ENCODE measurements around the gene USP51. TPM values are rescaled to one million over a fixed set of nuclear protein-coding genes. Genes with fewer than 3 reads are reported as not detected.
A peak's percentile ranks its signal among the peaks of the same experiment; 100 is the strongest.
"Not testable (repeated sequence)": the region's sequence is repeated elsewhere in the genome, so short reads cannot be mapped to it uniquely, and the experiment has no call there.

USP51 gene
- total RNA-seq, result 1 to 10 TPM; 1.7 to 2.2 TPM

DNA sequence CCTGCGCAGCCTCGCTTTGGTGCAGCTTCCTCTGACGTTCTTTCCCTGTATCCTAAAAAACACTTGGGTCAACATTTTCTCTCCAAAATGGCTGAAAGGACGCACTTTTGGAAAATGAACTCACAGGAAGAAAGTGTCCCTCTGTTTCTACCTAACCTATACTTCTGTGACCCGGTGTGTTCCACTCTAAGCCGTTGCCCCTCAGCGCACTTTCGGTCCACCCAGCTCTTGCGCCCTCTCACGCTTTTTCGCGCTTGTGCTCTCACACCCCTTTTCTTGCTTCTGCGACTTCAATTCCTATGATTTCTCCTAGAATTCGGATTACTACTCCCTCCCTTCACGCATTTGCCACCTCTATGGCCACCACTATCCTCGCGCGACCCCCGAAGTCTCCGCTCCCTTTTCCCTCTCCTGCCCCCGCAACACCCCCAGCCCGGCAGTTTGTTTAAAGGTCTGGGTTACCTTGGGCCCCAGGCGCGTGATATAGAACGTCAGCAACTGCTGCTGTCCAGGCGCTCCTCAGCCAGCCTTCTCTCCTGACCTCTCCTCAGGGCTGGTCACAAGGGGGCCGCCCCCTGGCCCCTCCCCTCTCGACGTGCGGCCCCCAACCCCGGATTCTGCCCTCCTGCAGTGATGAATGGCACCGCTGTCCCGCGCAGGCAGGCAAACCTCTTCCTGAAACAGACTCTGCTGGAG lies at the start of gene USP51:
Gene USP51, minus strand, starts transcription at position 535 of the 696 bp plus-strand sequence. CDS start 909 bp downstream, outside the sequence.
- peaks cover 0 to 5% of the 10 kb centered on the region in 2 donors for H3K4me1 ChIP-seq
- H3K27ac ChIP-seq, result peak within 1 kb of the TSS; percentile 92 to 93
- DNase-seq (ENCODE audit: low spot score), result peak; percentile 58
- H3K9me3 ChIP-seq, result no peaks in the 10 kb centered on the region
- peak within 1 kb of the TSS; percentile 55 to 63 for H3K4me3 ChIP-seq
- H3K36me3 ChIP-seq, result no peaks in the 10 kb centered on the region
- no peaks in the 10 kb centered on the region for H3K27me3 ChIP-seq
- TF ChIP-seq, protein P1, sequence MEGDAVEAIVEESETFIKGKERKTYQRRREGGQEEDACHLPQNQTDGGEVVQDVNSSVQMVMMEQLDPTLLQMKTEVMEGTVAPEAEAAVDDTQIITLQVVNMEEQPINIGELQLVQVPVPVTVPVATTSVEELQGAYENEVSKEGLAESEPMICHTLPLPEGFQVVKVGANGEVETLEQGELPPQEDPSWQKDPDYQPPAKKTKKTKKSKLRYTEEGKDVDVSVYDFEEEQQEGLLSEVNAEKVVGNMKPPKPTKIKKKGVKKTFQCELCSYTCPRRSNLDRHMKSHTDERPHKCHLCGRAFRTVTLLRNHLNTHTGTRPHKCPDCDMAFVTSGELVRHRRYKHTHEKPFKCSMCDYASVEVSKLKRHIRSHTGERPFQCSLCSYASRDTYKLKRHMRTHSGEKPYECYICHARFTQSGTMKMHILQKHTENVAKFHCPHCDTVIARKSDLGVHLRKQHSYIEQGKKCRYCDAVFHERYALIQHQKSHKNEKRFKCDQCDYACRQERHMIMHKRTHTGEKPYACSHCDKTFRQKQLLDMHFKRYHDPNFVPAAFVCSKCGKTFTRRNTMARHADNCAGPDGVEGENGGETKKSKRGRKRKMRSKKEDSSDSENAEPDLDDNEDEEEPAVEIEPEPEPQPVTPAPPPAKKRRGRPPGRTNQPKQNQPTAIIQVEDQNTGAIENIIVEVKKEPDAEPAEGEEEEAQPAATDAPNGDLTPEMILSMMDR (IDR thresholded peaks at IDR 0.05), result peak in 1 of 2 donors; percentile 27

DNA sequence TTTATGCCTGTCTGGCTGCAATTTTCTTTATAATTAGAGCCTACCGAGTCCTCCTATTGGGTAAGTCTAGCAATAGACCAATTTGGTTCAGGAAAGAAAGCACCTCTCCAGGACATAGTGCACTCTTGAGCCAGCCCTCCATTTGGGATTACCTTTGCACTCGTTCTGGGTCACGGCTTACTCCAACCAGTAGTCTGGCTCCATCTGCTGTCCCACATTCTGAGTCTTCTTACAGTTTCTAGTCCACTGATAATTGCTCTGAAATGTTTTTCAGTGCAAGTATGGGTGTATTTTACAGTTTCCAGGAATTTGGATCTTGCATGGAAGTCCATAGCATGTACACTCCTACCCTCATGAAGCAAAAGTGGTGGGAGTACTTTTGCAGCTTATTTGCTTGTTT lies 34.8 kb upstream of the USP51 start:
- Histone ChIP-seq H3K27me3 (no peaks in the 10 kb centered on the region), H3K4me1 (no peaks in the 10 kb centered on the region), H3K27ac (no peak overlapping the region), H3K4me3 (no peak overlapping the region), H3K36me3 (no peaks in the 10 kb centered on the region), H3K9me3 (no peaks in the 10 kb centered on the region)
- TF ChIP-seq, protein P1 (IDR thresholded peaks at IDR 0.05), result peak in 1 of 2 donors; percentile 27
- no peak for DNase-seq (ENCODE audit: low spot score)

DNA sequence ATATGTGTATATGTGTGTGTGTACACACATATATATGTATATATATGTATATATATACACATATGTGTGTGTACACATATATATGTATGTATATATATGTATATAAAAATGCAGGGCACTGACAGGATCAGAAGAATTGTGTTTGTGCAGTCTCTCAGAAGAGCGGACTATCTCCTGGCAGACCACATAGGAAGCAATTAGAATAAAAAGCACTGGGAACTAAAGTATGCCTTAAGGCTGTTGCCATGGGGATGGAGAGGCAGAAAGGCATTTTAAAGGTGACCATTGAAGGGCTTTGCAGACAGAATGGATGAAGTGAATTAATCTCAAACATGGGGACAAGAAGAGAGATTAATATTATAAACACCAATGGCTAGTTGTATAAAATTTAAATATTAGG lies 33.7 kb upstream of the USP51 start:
- Histone ChIP-seq H3K27ac (no peak overlapping the region), H3K4me3 (no peak overlapping the region), H3K36me3 (no peaks in the 10 kb centered on the region), H3K9me3 (no peaks in the 10 kb centered on the region), H3K27me3 (no peaks in the 10 kb centered on the region), H3K4me1 (no peaks in the 10 kb centered on the region)
- TF ChIP-seq, protein P1 (IDR thresholded peaks at IDR 0.05), result no peak
- DNase-seq (ENCODE audit: low spot score), result no peak

DNA sequence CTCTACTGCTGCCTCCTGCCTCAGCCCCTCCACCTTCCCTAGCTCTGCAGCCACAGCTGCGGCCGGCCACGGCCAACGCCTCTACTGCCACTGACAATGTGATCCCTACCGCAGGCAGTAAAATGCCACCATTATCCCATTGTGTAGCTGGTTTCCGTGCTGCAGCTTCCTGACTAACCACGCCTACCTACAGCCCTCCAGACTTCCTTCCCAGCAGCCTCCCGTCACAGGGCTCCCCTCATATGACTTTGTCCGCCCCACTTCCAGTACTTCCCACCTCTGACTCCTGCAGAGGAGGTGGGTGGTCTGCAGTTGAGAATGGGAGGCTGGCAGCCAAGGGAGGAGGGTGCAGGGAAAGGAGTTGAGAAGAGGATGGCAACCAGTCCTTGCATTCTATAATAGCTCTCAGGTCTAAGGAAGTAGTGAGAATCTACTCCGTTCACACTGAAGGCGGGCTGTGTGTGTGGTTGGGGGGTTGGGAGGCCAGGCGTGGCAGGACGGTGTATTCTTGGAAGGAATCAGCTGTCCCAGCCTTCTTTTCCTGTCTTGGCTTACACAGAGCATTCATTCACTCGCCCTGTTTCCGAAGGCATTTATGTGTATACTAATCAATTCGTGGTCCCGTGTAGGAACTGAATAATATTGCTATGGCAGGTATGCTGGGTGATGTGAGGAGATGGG lies 33.1 kb upstream of the USP51 start:
- DNase-seq (ENCODE audit: low spot score), result no peak
- Histone ChIP-seq H3K9me3 (no peaks in the 10 kb centered on the region), H3K36me3 (no peaks in the 10 kb centered on the region), H3K27ac (no peak overlapping the region), H3K4me1 (no peaks in the 10 kb centered on the region), H3K4me3 (no peak overlapping the region), H3K27me3 (no peaks in the 10 kb centered on the region)
- TF ChIP-seq, protein P1 (IDR thresholded peaks at IDR 0.05), result no peak

DNA sequence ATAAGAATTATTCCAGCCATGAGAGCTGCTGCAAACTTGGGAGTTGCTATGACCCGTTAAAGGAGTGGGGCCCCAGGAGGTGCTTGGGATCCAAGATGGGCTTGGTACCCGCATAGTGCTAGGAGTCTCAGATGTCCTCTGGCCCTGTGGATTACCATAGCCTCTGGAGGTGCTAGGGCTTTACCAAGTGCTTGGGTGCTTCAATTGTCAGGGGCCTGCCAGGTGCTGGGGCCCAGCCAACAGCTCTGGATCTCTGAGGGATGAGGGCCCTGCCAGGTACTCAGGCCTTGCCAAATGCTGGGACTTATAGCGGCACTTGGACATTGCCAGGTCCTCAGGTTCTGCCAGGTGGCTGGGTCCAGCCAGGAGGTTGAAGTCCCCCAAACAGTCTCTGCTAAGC lies 32.0 kb upstream of the USP51 start:
- no peak for DNase-seq (ENCODE audit: low spot score)
- TF ChIP-seq, protein P1 (IDR thresholded peaks at IDR 0.05), result no peak
- no peaks in the 10 kb centered on the region for H3K4me1 ChIP-seq
- H3K9me3 ChIP-seq, result no peaks in the 10 kb centered on the region
- no peak overlapping the region for H3K4me3 ChIP-seq
- H3K36me3 ChIP-seq, result no peaks in the 10 kb centered on the region
- H3K27me3 ChIP-seq, result no peaks in the 10 kb centered on the region
- no peak overlapping the region for H3K27ac ChIP-seq

DNA sequence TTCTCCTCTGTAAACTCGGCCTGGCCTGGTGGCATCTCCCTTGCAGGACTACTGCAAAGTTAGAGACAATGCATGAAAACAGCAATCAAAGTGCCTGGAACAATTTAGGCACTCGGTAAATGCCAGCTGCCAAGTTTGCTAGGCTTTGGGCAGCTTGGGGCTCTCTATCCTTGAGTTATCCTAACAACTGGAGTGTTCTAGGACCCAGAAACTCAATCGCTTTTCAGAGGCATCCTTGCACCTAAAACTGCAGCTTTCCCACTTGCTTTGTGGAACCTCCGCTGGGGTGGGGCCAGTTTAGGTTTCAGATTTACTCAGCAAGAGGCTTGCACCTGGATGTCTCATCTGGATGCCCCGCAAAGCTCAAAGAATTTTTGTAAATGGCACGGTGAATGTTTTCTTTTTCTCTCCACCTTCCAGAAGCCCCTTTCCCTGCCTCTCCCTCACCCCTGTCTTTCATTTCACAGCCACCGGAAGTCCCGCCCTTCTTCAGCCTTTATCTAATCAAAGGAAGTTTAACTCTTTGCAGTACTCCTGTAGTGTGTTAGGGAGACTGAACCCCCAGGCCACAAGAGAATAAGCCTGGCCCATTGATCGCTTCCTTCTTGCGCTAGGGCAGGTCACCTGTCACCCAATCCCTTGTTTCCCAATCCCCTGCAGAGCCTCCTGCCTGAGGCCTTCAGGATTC lies 27.3 kb upstream of the USP51 start:
- H3K4me3 ChIP-seq, H3K27me3 ChIP-seq, H3K36me3 ChIP-seq: not testable (repeated sequence)

DNA sequence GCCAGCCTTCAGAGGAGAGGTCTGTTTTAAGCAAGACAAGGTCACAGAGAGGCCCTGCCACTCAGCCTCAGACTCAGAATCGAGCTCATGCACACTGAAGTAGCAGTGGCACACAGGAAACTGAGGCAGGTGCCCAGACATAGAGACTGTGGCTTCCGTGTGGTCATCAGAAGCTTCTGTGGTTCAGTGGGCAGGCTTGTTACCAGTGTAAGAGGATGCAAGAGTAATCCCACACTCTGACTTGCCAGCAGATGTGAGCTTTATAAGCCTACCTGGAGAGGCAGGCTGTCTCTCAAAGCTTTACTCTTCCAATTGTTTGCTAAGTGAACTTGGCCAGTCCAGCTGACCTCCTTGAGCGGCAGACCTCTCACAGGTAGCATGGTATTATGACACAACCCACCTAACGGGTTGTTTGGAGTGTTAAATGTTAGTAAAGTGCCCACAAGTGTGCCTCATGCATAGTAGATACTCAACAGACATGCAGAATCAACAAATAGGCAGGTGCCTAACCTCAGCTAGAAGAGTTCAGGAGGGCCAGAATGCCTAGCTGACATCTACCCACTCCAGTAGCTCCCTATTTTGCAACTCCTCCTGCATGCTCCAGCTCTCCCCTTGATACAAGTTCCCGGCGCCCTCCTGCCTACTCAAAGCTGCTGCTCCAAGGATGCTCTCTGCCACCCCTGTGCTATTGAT lies 23.5 kb upstream of the USP51 start:
- not testable (repeated sequence) for H3K4me1 ChIP-seq; DNase-seq (ENCODE audit: low spot score)

More for the DNA sequence above, 27.3 kb upstream of the USP51 start:
- not testable (repeated sequence) for H3K4me1 ChIP-seq; H3K27ac ChIP-seq; H3K9me3 ChIP-seq; DNase-seq (ENCODE audit: low spot score)

DNA sequence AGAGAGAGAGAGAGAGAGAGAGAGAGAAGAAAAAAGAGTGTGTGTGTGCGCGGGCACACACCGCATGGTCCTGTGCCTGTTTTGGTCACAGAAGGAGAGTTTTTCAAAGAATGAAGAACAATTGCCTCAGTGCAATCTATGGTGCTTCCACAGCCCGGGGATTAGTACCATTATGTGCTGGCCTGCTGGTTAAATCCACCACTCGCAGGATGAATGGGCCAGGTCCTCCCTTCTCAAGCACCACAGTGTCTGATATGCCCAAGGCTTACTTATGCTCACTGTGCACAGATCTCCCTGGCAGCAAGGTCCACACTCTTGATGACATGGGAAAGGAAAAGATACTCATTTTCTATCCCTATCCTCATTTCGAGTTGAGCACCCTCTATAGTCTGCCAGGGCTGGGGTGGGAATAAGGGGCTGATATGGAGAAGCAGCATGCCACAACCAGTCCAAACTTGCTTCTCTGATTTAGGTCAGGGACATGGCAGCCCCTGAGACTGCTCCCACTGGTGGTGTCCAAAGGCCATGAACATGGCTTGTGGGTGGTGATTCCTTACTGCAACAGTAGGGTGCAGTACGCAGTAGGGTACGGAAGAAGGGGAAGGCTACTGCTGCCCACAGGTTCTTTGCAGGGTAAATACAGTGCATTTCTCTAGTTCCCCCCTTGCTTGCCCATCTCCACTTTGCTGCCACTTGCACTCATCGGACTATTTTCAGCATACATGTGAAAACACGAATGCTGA lies 18.9 kb upstream of the USP51 start:
- H3K4me1 ChIP-seq; H3K9me3 ChIP-seq; H3K4me3 ChIP-seq; H3K27ac ChIP-seq; H3K36me3 ChIP-seq; H3K27me3 ChIP-seq; DNase-seq (ENCODE audit: low spot score): not testable (repeated sequence)

More for the DNA sequence above, 23.5 kb upstream of the USP51 start:
- H3K4me3 ChIP-seq, H3K27me3 ChIP-seq, H3K9me3 ChIP-seq, H3K27ac ChIP-seq, H3K36me3 ChIP-seq: not testable (repeated sequence)
